Measurements from ENCODE around the gene SPP1.

Gene SPP1

DNA sequence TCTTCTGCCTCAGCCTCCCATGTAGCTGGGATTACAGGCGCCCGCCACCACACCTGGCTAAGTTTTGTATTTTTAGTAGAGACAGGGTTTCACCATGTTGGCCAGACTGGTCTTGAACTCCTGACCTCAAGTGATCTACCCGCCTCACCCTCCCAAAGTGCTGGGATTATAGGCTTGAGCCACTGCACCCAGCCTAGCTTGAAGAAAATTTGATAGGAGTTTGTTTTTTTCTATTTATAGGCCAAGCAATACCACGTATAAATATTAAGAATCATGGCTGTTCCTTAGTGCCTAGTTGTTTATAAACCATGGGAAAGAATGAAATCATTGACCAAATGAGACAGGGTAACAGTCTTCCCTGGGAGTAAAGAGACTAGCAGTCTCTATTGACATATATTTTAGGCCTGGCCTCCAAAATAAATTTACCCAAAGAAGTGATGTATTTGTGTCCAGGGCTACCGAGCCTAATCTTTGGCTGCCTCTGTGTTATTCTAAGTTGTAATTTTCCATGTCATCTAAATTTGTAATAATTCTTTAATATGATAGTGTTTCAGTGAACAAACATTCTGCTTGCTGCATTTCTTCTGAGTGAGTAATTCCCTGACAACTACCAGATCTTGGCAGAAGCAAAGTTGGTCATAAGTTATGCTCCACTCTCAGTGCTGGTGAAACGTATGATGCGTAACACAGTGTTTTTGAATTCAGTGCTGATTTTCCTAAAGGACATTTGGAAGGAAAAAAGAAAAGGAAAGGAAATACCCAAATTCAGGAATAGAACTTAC is 42.2 kb downstream of the SPP1 start:
- no peak for TF ChIP-seq YY1 (IDR thresholded peaks at IDR 0.05; ENCODE audit: low read depth)
- TF ChIP-seq EGR1 (IDR thresholded peaks at IDR 0.05) = no peak
- TF ChIP-seq, protein P1, sequence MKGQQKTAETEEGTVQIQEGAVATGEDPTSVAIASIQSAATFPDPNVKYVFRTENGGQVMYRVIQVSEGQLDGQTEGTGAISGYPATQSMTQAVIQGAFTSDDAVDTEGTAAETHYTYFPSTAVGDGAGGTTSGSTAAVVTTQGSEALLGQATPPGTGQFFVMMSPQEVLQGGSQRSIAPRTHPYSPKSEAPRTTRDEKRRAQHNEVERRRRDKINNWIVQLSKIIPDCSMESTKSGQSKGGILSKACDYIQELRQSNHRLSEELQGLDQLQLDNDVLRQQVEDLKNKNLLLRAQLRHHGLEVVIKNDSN (IDR thresholded peaks at IDR 0.05) = no peak
- no peak for TF ChIP-seq TAF1 (IDR thresholded peaks at IDR 0.05; ENCODE audit: low read depth)
- no peak for TF ChIP-seq CEBPB (IDR thresholded peaks at IDR 0.05)
- no peak for TF ChIP-seq TCF12 (IDR thresholded peaks at IDR 0.05; ENCODE audit: low read depth)

DNA sequence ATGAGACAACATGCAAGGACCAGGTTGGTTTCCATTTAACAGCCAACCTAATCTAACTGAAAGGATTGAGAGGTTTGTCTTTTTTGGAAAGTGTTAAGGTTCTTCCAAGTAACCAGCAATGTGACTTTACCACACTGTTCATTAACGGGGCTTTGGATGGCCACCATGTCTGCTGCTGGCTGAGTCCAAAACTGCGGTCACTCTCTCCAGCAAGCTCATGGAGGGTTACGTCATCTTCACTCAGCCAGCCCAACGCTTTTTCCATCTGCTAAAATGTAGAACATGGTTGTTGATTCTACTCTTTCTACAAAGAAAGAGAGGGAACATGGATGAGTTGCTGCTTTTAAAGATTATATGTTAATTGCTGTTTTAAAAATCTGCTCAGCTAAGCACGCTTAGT is 43.0 kb downstream of the SPP1 start:
- TF ChIP-seq, protein P1 (IDR thresholded peaks at IDR 0.05) = no peak
- TF ChIP-seq CREB1 (IDR thresholded peaks at IDR 0.05; ENCODE audit: low read depth) (no peak), REST (IDR thresholded peaks at IDR 0.05; ENCODE audit: low read depth) (no peak), TAF1 (IDR thresholded peaks at IDR 0.05; ENCODE audit: low read depth) (no peak), EP300 (IDR thresholded peaks at IDR 0.05; ENCODE audit: borderline replicate concordance) (no peak), TEAD4 (IDR thresholded peaks at IDR 0.05) (no peak)
- TF ChIP-seq, protein P2, sequence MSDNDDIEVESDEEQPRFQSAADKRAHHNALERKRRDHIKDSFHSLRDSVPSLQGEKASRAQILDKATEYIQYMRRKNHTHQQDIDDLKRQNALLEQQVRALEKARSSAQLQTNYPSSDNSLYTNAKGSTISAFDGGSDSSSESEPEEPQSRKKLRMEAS (IDR thresholded peaks at IDR 0.05) = no peak

DNA sequence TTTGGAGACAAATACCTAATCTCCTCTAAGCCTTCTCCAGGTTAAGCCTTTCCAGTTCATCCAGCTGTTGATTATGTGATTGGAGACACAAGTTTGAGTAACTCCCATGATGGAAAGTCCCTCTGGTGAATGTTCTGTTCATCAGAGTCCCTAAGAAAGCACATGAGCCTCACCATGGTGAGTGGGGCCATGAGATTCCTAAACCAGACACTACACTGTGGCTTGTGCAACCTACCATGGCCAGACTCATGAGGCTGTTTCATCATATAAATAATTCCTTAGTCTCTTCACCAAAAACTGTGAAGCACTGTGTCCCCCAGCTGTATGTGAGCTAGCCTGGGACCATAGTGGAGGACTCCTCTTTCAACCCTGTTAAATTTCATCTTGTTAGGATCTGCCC is 46.3 kb downstream of the SPP1 start:
- TF ChIP-seq TEAD4 (IDR thresholded peaks at IDR 0.05) (no peak), REST (IDR thresholded peaks at IDR 0.05; ENCODE audit: low read depth) (no peak), TCF12 (IDR thresholded peaks at IDR 0.05; ENCODE audit: low read depth) (no peak), YY1 (IDR thresholded peaks at IDR 0.05; ENCODE audit: low read depth) (no peak), ZBTB7A (IDR thresholded peaks at IDR 0.05; ENCODE audit: low read depth) (no peak), FOXM1 (IDR thresholded peaks at IDR 0.05; ENCODE audit: borderline replicate concordance, low read depth) (no peak), EP300 (IDR thresholded peaks at IDR 0.05; ENCODE audit: borderline replicate concordance) (no peak), CEBPB (IDR thresholded peaks at IDR 0.05) (no peak), EGR1 (IDR thresholded peaks at IDR 0.05) (no peak), NFIC (IDR thresholded peaks at IDR 0.05) (no peak), TAF1 (IDR thresholded peaks at IDR 0.05; ENCODE audit: low read depth) (no peak)
- TF ChIP-seq, protein P2 (IDR thresholded peaks at IDR 0.05) = no peak

GRCh38 chr4:88022289-88022688 is 46.8 kb downstream of the SPP1 start:
- TF ChIP-seq TAF1 (IDR thresholded peaks at IDR 0.05; ENCODE audit: low read depth) (no peak), RAD21 (IDR thresholded peaks at IDR 0.05; ENCODE audit: low read depth) (no peak)

GRCh38 chr4:88027611-88028608 is 52.4 kb downstream of the SPP1 start:
- no peak for TF ChIP-seq YY1 (IDR thresholded peaks at IDR 0.05; ENCODE audit: low read depth)
- TF ChIP-seq EGR1 (IDR thresholded peaks at IDR 0.05) = no peak
- TF ChIP-seq REST (IDR thresholded peaks at IDR 0.05; ENCODE audit: low read depth) = no peak
- no peak for TF ChIP-seq CEBPB (IDR thresholded peaks at IDR 0.05)
- no peak for TF ChIP-seq CREB1 (IDR thresholded peaks at IDR 0.05; ENCODE audit: low read depth)
- TF ChIP-seq ZBTB7A (IDR thresholded peaks at IDR 0.05; ENCODE audit: low read depth) = no peak
- TF ChIP-seq NFIC (IDR thresholded peaks at IDR 0.05) = no peak
